ENCODE data around the gene TULP1.

TULP1 gene

GRCh38 chr6:35483893-35484645 is 28.6 kb downstream of the TULP1 start:
- no peak for DNase-seq (ENCODE audit: low read depth)

- no peak for DNase-seq (ENCODE audit: low read depth)
Measured at GRCh38 chr6:35483490-35483889, 29.2 kb downstream of the TULP1 start.

DNA sequence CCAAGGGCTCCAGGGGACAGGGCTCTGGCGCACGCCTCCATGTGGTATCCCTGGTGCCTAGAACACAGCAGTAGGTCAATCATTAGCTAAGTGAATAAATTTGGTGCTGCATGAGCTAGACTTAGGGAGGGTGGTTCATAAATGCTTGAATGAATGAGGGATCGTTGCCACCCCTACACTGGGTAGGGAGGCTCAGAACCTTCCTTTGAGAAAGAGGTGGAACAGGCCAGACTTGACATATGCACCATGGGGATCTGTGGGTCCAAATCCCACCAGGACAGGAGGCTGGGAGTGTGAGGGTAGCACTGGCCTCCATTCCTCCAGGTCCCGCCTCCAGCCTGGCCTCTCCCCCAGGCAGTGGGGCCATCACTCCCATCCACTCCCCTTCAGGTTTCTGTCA is 29.6 kb downstream of the TULP1 start:
- DNase-seq (ENCODE audit: low read depth): no peak

- DNase-seq (ENCODE audit: low read depth): no peak
Measured at GRCh38 chr6:35481226-35481625, 31.5 kb downstream of the TULP1 start.

GRCh38 chr6:35480176-35480575 is 32.5 kb downstream of the TULP1 start:
- no peak for DNase-seq (ENCODE audit: low read depth)

- no peak for DNase-seq (ENCODE audit: low read depth)
Measured at GRCh38 chr6:35478259-35478658, 34.4 kb downstream of the TULP1 start.

DNA sequence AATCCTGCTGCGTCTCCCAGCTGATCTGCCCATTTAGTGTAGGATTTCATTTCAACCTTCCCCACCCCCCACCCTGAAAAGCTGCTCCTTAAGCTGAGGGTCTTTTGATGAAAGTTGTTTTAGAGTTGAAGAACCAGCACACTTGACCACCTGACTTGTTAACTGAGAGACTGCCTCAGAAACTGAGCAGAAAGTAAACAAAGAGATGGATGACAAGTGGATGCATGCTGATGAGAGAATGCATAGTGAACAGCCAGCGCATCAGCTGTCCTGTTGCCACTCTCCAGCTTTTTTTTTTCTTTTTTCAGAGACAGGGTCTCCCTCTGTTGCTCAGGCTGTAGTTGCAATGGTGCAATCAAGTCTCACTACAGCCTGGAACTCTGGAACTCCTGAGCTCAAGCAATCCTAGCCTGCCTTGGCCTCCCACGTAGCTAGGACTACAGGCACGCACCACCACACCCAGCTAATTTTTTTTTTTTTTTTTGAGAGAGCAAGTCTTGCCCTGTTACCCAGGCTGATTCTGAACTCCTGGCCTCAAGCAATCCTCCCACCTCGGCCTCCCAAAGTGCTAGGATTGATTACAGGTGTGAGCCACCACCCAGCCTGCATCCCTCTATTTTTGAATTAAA is 35.0 kb downstream of the TULP1 start:
- no peak for DNase-seq (ENCODE audit: low read depth)

GRCh38 chr6:35477028-35477427 is 35.7 kb downstream of the TULP1 start:
- DNase-seq (ENCODE audit: low read depth): no peak

DNA sequence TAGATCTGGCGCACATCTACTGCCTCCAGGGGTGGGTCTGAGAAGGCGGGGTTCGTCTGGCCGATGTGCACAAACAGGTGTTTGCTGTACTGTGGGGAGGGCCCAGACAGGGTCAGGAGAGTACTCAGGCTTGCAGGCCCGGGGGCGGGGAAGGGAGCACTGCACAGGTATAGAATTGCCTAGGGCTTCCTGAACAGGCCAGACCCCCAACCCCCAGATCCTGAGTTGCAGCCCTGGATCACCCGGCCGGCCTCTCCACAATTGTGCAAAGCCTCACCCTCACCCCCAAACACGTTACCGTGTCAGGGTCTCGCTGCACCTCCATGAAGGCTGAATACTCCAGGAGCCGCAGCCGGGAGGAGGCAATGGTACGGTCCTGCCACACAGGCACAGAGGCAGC is 36.7 kb downstream of the TULP1 start:
- no peak for DNase-seq (ENCODE audit: low read depth)

DNA sequence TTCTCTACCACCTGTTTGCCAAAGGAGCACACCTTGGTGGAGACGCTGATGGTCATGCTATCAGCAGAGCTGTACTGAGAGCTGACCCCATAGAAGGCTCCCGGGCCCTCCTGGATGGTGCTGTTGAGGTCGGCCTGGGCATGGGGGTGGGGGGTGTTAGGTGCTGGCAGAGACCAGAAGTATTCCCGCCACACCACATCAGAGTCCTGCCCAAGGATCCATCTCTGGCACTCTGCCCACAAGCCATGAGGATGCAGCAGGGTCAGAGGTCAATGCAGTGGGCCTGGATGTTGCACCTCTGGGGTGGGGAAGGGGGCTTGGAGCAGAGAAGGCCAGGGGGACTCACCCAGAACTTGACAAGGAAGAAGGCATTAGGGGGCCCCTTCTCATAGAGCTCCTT is 37.1 kb downstream of the TULP1 start:
- DNase-seq (ENCODE audit: low read depth): no peak

DNA sequence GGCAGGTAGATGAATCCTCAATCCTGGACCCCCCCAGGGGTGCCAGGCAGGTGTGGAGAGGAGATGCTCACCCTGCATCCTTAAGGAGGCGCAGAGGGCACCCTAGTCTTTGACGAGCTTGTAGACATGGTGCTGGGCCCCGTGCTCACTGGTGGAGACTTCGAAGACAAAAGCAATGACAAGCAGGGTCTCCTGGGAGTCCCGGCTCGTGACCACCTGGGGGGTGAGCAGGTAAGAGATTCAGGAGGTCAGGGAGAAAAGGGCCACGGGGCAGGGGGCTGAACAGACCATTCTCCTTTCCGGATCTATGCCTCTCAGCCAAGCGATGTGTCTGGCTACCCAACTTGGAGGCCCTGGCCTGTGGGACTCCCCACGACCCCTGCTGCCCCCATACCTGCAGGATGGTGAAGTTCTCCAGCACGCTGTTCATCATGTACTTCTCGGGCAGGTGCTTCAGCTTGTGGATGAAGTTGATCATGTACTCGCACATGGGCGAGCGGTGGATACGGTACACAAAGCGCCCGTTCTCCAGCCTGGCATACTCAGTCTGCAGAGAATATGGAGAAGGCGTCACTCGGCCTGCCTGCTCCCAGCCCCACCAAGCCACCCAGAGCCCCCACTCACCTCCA is 37.6 kb downstream of the TULP1 start:
- DNase-seq (ENCODE audit: low read depth): no peak

GRCh38 chr6:35474131-35474941 is 38.4 kb downstream of the TULP1 start:
- DNase-seq (ENCODE audit: low read depth): no peak

DNA sequence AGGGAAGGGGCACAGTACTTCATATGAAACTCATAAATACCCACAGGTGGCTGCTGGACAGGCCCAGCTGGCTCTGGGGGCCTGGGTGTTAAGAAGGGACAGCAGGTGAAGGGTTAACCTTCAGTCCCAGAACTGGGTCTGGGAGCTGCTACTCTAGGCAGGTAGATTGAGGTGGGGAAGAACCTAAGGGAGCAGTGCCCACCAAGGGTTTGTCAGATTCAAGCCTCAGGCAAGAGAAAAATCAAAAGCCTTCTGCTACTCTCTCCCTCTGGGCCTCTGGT is 38.9 kb downstream of the TULP1 start:
- DNase-seq (ENCODE audit: low read depth): no peak

DNA sequence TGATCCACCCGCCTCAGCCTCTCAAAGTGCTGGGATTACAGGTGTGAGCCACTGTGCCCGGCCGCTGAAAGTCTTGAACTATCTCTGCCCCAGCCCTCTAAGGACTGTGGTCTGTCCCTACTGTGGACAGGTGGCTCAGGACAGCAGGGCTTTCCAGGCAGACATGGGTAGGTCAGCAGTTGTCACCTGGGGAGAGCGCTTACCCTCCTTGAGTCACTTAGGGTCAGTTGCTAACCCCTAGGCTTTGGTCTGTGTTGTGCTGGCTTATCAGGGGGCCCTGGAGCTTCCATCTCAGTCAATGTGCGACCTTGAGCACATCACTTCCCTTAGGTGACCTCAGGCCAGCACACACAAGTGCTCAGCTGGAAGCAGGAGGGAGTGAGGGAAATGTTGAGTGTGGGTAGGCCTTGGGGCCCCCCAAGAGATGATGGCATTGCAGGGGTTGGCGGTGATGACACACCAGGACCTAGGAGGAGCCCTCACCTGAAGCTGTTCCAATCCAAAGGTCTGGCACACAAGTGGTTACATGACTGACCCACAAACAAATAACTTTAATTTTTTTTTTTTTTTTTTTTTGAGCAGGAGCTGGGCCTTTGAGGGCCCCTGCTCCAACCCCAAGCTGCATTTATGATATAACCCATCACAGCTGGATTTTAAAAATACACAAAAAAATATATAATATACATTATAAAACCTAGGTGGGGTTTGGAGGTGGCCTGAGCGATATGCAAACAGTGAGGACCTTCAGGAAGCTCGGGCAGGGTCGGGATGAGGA is 39.4 kb downstream of the TULP1 start:
- DNase-seq (ENCODE audit: low read depth): no peak

GRCh38 chr6:35471836-35472345 is 40.8 kb downstream of the TULP1 start:
- no peak for DNase-seq (ENCODE audit: low read depth)

GRCh38 chr6:35470663-35471120 is 42.0 kb downstream of the TULP1 start:
- DNase-seq (ENCODE audit: low read depth): no peak

GRCh38 chr6:35469751-35470662 is 42.7 kb downstream of the TULP1 start:
- DNase-seq (ENCODE audit: low read depth): no peak

DNA sequence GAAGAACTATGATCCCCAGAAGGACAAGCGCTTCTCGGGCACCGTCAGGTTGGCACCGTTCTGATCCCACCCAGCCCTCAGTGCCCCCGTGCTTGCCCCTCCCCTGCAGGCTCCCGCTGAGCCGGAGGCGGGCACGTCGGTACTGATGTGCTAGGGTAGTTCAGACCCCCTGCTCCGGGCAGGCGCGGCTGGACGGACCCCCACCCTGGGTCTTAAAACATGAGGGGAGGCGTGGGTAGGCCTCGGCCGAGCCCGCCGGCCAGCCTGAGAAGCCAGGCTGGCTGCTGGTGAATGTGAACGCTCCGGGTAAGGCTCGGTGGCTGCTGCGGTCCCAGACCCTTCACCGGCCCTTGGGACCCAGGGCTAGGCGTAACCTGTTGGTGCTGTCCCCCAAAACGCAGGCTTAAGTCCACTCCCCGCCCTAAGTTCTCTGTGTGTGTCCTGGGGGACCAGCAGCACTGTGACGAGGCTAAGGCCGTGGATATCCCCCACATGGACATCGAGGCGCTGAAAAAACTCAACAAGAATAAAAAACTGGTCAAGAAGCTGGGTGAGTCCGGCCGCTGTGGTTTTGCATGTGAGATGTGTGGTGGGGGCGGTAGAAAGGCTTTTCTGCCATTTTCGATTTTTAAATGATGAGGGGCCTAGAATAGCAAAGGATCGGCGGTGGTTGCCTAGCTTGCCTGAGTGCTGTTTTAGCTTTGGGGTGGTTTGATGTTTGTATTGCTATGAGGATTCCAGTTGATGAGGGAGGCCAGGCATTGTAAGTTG is 43.5 kb downstream of the TULP1 start:
- no peak for DNase-seq (ENCODE audit: low read depth)

- DNase-seq (ENCODE audit: low read depth): peak; percentile 94
Measured at GRCh38 chr6:35468181-35468979, 44.3 kb downstream of the TULP1 start, which contains the start of gene RPL10A. RPL10A (plus strand) TSS chr6:35468401; CDS start chr6:35468435, 34 bp downstream.

Data from activated T-helper 1 cell treated with Interleukin-2 at 50 U/mL for 16 hours (primary cell).